Activated CD8-positive, alpha-beta memory T cell treated with anti-CD3 and anti-CD28 coated beads for 36 hours (primary cell): ENCODE data around the gene SIVA1. TPM values are rescaled to one million over a fixed set of nuclear protein-coding genes. Genes with fewer than 3 reads are reported as not detected.

Experiments
- CTCF ChIA-PET: fragments of 350-600 bp; sonication (Branson Sonifier 250); formaldehyde crosslinking; loops from one replicate; lab custom pipeline; 2021; ENCODE audit warnings: antibody characterized with exemption; lab: Charles Lee
- POLR2A ChIA-PET: fragments of 350-600 bp; sonication (Branson Sonifier 250); formaldehyde crosslinking; loops from one replicate; lab custom pipeline; 2021; ENCODE audit warnings: antibody characterized with exemption; lab: Charles Lee
- total RNA-seq, 2 experiments: library from RNA; stranded (reverse); gene quantifications; one replicate each; pipeline ENCODE4 v1.2.3, GENCODE V29; 2021

The SIVA1 gene
- total RNA-seq, 2 experiments from 2014 or later, result 167 TPM

GRCh38 chr14:104730487-104730886 lies 22.5 kb upstream of the SIVA1 start:
- ChIA-PET CTCF (no interaction called here), POLR2A (no interaction called here)

DNA sequence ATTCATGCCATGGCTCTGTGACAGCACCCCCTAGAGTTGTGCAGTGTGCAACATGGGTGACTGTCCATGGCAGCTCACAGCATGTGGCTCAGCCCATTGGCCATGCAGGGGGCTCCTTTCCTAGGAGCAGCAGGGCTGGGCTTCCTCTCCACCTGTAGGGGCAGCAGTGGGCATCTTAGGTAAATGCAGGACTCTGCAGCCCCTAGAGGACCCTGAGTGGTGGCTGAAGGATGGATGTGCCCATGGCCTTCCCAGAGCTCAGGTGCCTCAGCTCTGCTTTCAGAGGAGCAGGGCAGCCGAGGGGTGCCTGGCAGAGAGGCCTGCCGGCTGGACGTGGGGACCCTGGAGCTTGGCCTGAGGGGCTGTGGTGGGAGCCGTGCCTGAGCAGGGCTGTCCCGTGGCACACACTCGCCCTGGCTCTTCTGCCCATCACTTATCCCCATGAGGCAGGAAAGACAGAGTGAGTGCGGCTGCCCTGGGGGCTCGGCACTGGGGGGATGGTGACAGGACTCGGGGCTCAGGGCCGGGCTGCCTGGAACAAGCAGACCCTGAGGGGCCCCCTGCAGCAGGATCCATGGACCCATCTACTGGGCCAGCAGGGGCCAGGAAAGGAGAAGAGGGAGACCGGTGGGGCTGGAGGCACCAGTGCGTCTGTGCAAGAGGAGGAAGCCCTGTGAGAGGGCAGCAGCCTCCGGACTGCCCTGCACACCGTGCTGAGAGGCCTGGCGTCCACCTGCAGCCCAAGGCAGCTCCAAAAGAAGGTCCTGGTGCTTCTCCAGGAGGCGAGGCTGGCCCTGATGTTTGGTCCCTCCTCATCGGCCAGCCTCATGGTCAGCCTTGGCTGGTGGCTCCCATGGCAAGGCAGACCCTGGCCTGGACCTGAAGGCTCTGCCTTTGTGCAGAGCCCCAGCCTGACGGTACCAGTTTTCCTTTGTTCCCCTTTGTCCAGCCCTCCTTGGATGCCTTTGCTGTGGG lies 21.3 kb upstream of the SIVA1 start:
- ChIA-PET POLR2A (no interaction called here), CTCF (no interaction called here)

- POLR2A ChIA-PET, result no interaction called here
- CTCF ChIA-PET, result no interaction called here
Observed at GRCh38 chr14:104732355-104732804, 20.6 kb upstream of the SIVA1 start.

DNA sequence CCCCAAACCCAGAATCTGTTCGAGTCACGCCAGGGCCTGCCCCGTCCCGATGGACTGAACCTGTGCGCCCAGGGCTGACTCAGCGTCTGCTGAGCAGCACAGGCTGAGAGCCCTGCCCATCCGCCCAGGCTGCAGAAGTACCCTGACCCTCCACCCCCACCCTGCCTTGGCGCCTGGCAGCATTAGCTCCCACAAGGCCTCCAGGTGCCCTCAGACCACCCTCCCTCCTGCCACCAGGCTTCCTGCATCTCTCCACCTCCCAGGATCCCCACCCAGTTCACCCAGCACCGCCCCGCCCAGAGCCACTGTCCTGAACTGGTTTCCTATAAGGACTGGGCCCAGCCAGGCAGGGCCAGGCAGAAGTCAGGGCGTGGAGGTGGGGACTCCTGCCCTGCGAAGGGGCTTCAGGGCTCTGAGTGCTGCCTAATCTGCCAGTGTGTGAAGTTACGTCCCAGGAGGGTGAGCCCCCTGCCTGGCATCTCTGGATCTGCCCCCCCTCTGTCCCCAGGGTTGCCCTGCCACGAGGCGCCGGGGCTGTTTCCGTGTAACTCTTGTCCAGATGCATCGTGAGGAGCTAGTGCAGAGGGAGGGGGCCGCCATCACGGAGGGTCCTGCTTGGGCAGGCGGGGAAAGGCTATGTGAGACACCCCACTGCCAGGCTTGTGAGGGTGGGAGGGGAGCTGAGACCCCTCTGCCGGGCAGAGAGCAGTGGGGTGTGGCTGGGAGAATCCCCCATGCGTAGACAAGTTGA lies 19.8 kb upstream of the SIVA1 start:
- ChIA-PET POLR2A (no interaction called here), CTCF (interaction anchor here (4.2 kb wide), 1 partner anchor 9 kb away, joined by 15 read pairs; the partner anchor contains the start of gene ADSS1)

- CTCF ChIA-PET, result interaction anchor here (4.2 kb wide), 1 partner anchor 10 kb away, joined by 15 read pairs; the partner anchor contains the start of gene ADSS1
- POLR2A ChIA-PET, result no interaction called here
Observed at GRCh38 chr14:104734051-104734587, 18.8 kb upstream of the SIVA1 start.

DNA sequence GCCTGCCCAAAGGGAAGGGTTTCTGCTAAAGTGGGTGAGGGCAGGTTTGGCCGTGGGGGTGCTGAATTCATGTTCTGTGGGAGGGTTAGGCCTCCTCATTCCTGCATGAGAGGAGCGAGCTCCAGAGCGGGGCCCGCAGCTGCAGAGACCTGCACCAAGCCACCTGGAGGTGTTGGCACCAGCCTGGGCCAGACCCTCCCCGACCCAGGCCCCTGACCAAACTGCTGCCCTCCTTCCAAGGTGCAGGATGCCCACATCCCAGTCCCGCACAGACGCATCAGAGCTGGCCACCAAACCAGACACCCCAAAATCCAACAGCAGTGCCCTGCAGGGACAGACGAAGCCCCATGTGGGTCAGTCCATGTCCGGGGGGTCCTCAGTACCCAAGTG lies 18.4 kb upstream of the SIVA1 start:
- ChIA-PET CTCF (interaction anchor here (4.2 kb wide), 1 partner anchor 11 kb away, joined by 15 read pairs; the partner anchor contains the start of gene ADSS1), POLR2A (no interaction called here)

GRCh38 chr14:104734991-104735779 lies 17.8 kb upstream of the SIVA1 start:
- CTCF ChIA-PET, result interaction anchor here (4.2 kb wide), 1 partner anchor 11 kb away, joined by 15 read pairs; the partner anchor contains the start of gene ADSS1
- POLR2A ChIA-PET, result no interaction called here

- POLR2A ChIA-PET, result no interaction called here
- CTCF ChIA-PET, result interaction anchor here (1.5 to 4.2 kb wide), 2 partner anchors 12 to 16 kb away, joined by 4 to 15 read pairs; partner anchors contain the start of genes ADSS1 and SIVA1
Observed at GRCh38 chr14:104735830-104736642, 16.9 kb upstream of the SIVA1 start.

- ChIA-PET CTCF (no interaction called here), POLR2A (no interaction called here)
Observed at GRCh38 chr14:104738375-104739019, 14.4 kb upstream of the SIVA1 start.

- ChIA-PET CTCF (no interaction called here), POLR2A (no interaction called here)
Observed at GRCh38 chr14:104739026-104739425, 13.9 kb upstream of the SIVA1 start.

DNA sequence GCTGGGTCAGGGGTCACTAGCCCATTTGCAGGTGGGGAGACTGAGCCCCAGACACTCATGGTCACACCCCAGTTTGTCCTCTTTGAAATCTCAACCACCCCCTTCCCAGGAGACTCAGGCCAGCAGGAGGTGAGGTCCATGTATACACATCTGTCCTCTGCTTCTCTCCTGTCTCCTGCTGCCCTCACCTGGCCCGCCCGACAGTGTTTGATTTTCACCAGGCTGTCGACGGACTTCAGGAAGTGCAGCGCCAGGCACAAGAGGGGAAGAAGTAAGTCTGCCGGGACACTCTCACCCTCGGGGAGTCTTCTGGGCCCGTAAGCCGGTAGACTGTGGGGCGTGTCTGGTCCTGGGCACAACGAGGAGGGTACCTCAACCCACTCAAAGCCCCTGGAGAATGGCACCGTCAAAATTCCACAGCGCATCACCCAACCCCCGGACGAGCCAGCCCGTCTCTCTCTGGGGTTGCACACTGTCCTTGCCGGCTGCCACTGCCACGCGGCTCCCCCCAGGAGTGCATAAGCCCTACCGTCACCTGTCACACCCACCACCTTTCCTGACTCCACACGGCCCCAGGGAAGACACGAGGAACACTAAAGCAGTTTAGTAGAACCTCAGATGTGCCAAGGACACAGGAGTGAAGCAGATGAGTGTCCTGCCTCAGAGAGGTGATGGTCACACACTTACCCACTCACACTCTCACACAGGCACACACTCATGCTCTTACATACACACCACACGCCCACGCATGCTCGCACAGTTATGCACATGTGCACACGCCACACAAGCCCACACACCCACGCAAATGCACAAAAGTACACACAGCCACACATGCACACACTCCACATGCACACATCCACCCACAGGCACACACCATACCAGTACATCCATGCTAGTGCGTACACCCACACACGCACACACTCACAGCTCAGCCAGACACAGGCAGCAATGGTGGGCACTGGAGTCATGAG lies 13.1 kb upstream of the SIVA1 start:
- ChIA-PET POLR2A (interaction anchor here (1.1 kb wide), 1 partner anchor 14 kb away, joined by 4 read pairs; no protein-coding TSS in a partner anchor), CTCF (no interaction called here)

DNA sequence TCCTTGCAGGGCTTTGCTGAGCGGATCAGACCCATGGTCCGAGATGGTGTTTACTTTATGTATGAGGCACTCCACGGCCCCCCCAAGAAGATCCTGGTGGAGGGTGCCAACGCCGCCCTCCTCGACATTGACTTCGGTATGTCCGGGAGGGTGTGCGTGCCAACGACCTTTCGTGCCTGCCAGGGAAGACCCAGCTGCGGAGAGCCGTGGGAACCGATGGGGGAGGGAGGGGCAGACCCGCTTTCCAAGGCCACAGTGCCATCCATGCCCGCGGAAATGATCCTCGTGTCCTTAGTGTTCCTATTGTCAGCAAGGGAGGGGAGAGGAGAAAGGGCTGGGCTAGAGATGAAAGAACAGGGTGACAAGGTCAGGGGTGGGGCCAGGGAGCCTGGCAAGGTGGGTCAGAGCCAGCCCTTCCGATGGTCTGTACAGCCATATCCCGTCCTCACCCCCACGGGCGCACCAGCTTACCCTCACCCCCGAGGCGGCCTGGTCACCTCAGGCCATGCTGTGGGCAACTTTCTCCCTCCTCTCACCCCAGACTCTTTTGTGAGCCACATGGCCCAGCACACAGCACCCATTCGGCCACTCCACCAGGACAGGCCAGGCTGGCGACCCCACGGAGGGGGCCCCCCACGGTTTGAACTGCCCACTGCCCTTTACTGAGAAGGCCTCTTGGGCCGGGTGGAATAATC lies 11.7 kb upstream of the SIVA1 start:
- POLR2A ChIA-PET, result no interaction called here
- CTCF ChIA-PET, result interaction anchor here (1.6 kb wide), 1 partner anchor 12 kb away, joined by 4 read pairs; the partner anchor contains the start of gene SIVA1

GRCh38 chr14:104741803-104742251 lies 11.1 kb upstream of the SIVA1 start:
- ChIA-PET CTCF (interaction anchor here (1.6 kb wide), 1 partner anchor 11 kb away, joined by 4 read pairs; the partner anchor contains the start of gene SIVA1), POLR2A (no interaction called here)

DNA sequence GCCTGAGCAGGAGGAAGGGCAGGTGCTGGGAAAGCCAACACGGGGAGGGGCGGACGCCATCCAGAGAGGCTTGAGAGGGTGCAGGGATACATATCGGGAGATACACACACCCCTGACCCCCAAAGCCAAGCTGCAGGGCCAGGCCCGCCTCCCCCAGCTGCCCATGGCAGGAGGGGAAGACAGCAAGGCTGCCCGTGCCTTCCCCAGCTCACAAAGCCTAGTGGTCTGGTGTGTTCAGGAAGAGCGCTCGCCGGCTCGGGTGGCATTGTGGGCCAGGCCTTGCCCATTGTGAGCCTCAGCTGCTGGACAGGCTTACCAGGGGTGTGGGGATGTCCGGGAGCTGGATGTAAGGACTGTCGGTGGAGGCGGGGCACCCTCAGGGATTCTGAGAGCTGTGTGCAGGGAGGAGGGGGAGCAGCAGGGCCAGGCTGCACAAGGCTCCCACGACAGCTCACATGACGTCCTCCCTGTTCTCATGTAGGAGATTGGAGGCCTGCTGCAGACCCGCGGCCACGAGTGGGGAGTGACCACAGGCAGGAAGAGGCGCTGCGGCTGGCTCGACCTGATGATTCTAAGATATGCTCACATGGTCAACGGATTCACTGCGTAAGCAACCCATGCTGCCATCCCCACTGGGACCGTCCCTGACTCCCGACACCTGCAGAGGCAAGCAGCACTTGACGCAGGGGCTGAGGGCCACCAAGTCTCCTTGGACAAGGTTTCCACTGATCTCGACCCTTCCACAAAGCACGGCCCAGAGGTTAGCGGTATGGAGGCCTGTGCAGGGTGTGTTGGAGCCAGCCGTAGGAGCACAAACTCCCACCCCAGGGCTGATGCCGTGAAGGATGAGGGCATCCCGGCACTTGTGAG lies 10.1 kb upstream of the SIVA1 start:
- CTCF ChIA-PET, result interaction anchor here (0.9 to 1.6 kb wide), 2 partner anchors 10 to 83 kb away, joined by 3 to 4 read pairs; partner anchors contain the start of gene SIVA1
- POLR2A ChIA-PET, result interaction anchor here (0.6 kb wide), 1 partner anchor 66 kb away, joined by 4 read pairs; no protein-coding TSS in a partner anchor
